Smooth muscle cell (in vitro differentiated cells): Measurements from ENCODE around the gene TTC9B. TPM values are rescaled to one million over a fixed set of nuclear protein-coding genes. Genes with fewer than 3 reads are reported as not detected.

Experiments used
- DNase-seq: peaks from one replicate; lab custom pipeline; 2025; ENCODE audit not compliant: unreplicated experiment; lab: John Stamatoyannopoulos, UW
- H2AFZ ChIP-seq: fragments of 200-600 bp; sonication (generic); 2 replicates; pipeline ENCODE4 v1.6.0; 2016; ENCODE audit warnings: antibody characterized with exemption, low read depth, mild to moderate bottlenecking
- H3F3A ChIP-seq: fragments of 200-600 bp; sonication (generic); 2 replicates; pipeline ENCODE4 v1.6.0; 2017; ENCODE audit warnings: antibody characterized with exemption, low read depth
- H3K27ac ChIP-seq: fragments of 200-600 bp; sonication (generic); 2 replicates; pipeline ENCODE4 v1.5.1; 2016; ENCODE audit warnings: low read depth, mild to moderate bottlenecking
- H3K27me3 ChIP-seq: fragments of 200-600 bp; sonication (generic); 2 replicates; pipeline ENCODE4 v1.6.1; 2016; ENCODE audit warnings: low read depth, mild to moderate bottlenecking
- H3K36me3 ChIP-seq: fragments of 200-600 bp; sonication (generic); 2 replicates; pipeline ENCODE4 v1.5.1; 2016; ENCODE audit warnings: low read depth
- H3K4me1 ChIP-seq: fragments of 200-600 bp; sonication (generic); 2 replicates; pipeline ENCODE4 v1.5.1; 2016; ENCODE audit warnings: low read depth
- H3K4me2 ChIP-seq: fragments of 200-600 bp; sonication (generic); 2 replicates; pipeline ENCODE4 v1.6.0; 2016; ENCODE audit warnings: mild to moderate bottlenecking
- H3K4me3 ChIP-seq: fragments of 200-600 bp; sonication (generic); 2 replicates; pipeline ENCODE4 v1.5.1; 2016; ENCODE audit warnings: mild to moderate bottlenecking
- H3K79me2 ChIP-seq: fragments of 200-600 bp; sonication (generic); 2 replicates; pipeline ENCODE4 v1.6.0; 2016; ENCODE audit warnings: low read depth, mild to moderate bottlenecking
- H3K9ac ChIP-seq: fragments of 200-600 bp; sonication (generic); 2 replicates; pipeline ENCODE4 v1.6.0; 2016; ENCODE audit warnings: low read depth
- H3K9me3 ChIP-seq: fragments of 200-600 bp; sonication (generic); replicated peaks from 2 replicates; pipeline ENCODE4 v1.5.1; 2016; ENCODE audit warnings: low read depth
- H4K20me1 ChIP-seq: fragments of 200-600 bp; sonication (generic); 2 replicates; pipeline ENCODE4 v1.6.0; 2016; ENCODE audit warnings: low read depth
- CTCF ChIP-seq: fragments of 200-600 bp; sonication (generic); IDR thresholded peaks from 2 replicates; pipeline ENCODE4 v1.5.1; 2017; ENCODE audit warnings: borderline replicate concordance, mild to moderate bottlenecking, antibody characterized with exemption; ENCODE audit not compliant: insufficient read depth, poor library complexity, severe bottlenecking
- WGBS: methylation state at CpG from one replicate; pipeline ENCODE4 v1.1.7; 2016; ENCODE audit warnings: low lambda C conversion rate; 5-methylcytosine and 5-hydroxymethylcytosine counted together
- polyA plus RNA-seq: library from polyadenylated mRNA; unstranded; fragments of >200 nt; fragmentation: Nextera tagmentation; extraction: Ambion mirVana; gene quantifications from 2 replicates; pipeline ENCODE4 v1.2.1, GENCODE V29; 2016
- total RNA-seq: library from RNA; depleted of rRNA; stranded (reverse); fragments of >200 nt; gene quantifications from 2 replicates; pipeline ENCODE4 v1.2.3, GENCODE V29; 2014

The TTC9B gene
- total and polyA plus RNA-seq, 2 experiments from 2014 or later = not detected

GRCh38 chr19:40266119-40266518 is 47.9 kb upstream of the TTC9B start:
- no peak overlapping the region for H2AFZ ChIP-seq
- no peak for TF ChIP-seq CTCF
- no peaks in the 10 kb centered on the region for H3K36me3 ChIP-seq
- no peak overlapping the region for H3K9ac ChIP-seq
- H3K4me3 ChIP-seq = no peak overlapping the region
- H3K4me2 ChIP-seq = no peak overlapping the region
- H3K27ac ChIP-seq = no peak overlapping the region
- peaks cover 51% of the 10 kb centered on the region for H3K79me2 ChIP-seq
- no peaks in the 10 kb centered on the region for H3K9me3 ChIP-seq
- DNase-seq = no peak
- no peaks in the 10 kb centered on the region for H3K4me1 ChIP-seq
- no peaks in the 10 kb centered on the region for H3K27me3 ChIP-seq
- H4K20me1 ChIP-seq = peaks cover 93% of the 10 kb centered on the region
- H3F3A ChIP-seq = peaks cover 17% of the 10 kb centered on the region
- 97% methylated on average over 17 of the region's 17 CpGs for WGBS

GRCh38 chr19:40265763-40266099 is 47.5 kb upstream of the TTC9B start:
- Histone ChIP-seq H3K4me1 (no peaks in the 10 kb centered on the region), H3K27ac (no peak overlapping the region), H3K4me2 (no peak overlapping the region), H4K20me1 (peaks cover 93% of the 10 kb centered on the region), H3K27me3 (no peaks in the 10 kb centered on the region), H3F3A (peaks cover 17% of the 10 kb centered on the region), H3K4me3 (no peak overlapping the region), H2AFZ (no peak overlapping the region), H3K79me2 (peaks cover 51% of the 10 kb centered on the region), H3K36me3 (no peaks in the 10 kb centered on the region), H3K9ac (no peak overlapping the region), H3K9me3 (no peaks in the 10 kb centered on the region)
- no peak for TF ChIP-seq CTCF
- no peak for DNase-seq
- WGBS = 99% methylated on average over 6 of the region's 6 CpGs

GRCh38 chr19:40265055-40265762 is 47.0 kb upstream of the TTC9B start:
- H3K9ac ChIP-seq = no peak overlapping the region
- DNase-seq = no peak
- no peaks in the 10 kb centered on the region for H3K4me1 ChIP-seq
- no peaks in the 10 kb centered on the region for H3K27me3 ChIP-seq
- H3K27ac ChIP-seq = no peak overlapping the region
- H3K4me2 ChIP-seq = no peak overlapping the region
- 97% methylated on average over 22 of the region's 22 CpGs for WGBS
- peaks cover 92% of the 10 kb centered on the region for H4K20me1 ChIP-seq
- no peaks in the 10 kb centered on the region for H3K36me3 ChIP-seq
- TF ChIP-seq CTCF = no peak
- H3K79me2 ChIP-seq = peaks cover 48% of the 10 kb centered on the region
- H3K4me3 ChIP-seq = no peak overlapping the region
- H3K9me3 ChIP-seq = no peaks in the 10 kb centered on the region
- peaks cover 14% of the 10 kb centered on the region for H3F3A ChIP-seq
- no peak overlapping the region for H2AFZ ChIP-seq
